ENCODE measurements around the gene DPP6. TPM values are rescaled to one million over a fixed set of nuclear protein-coding genes. Genes with fewer than 3 reads are reported as not detected.

The DPP6 gene
- total RNA-seq, 4 donors from 2014 or later, result 0.60 to 1.7 (median 1.6) TPM; not detected in 1

- WGBS, 2 donors, result 75 to 78% methylated on average over 2 of the region's 2 CpGs
- Histone ChIP-seq H3K9me3 (peaks cover 0 to 8% (median 2%) of the 10 kb centered on the region in 4 donors), H3K27ac (no peak overlapping the region), H3K36me3 (no peaks in the 10 kb centered on the region), H3K4me1 (no peaks in the 10 kb centered on the region), H3K27me3 (no peaks in the 10 kb centered on the region), H3K4me3 (no peak overlapping the region)
- TF ChIP-seq, protein P1, sequence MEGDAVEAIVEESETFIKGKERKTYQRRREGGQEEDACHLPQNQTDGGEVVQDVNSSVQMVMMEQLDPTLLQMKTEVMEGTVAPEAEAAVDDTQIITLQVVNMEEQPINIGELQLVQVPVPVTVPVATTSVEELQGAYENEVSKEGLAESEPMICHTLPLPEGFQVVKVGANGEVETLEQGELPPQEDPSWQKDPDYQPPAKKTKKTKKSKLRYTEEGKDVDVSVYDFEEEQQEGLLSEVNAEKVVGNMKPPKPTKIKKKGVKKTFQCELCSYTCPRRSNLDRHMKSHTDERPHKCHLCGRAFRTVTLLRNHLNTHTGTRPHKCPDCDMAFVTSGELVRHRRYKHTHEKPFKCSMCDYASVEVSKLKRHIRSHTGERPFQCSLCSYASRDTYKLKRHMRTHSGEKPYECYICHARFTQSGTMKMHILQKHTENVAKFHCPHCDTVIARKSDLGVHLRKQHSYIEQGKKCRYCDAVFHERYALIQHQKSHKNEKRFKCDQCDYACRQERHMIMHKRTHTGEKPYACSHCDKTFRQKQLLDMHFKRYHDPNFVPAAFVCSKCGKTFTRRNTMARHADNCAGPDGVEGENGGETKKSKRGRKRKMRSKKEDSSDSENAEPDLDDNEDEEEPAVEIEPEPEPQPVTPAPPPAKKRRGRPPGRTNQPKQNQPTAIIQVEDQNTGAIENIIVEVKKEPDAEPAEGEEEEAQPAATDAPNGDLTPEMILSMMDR (IDR thresholded peaks at IDR 0.05), result no peak
- TF ChIP-seq EP300 (IDR thresholded peaks at IDR 0.05), result no peak
- TF ChIP-seq POLR2A (IDR thresholded peaks at IDR 0.05), result no peak
- DNase-seq (ENCODE audit: low spot score in 2 of 2), result no peak
These were observed 733.7 kb downstream of the DPP6 start for GRCh38 chr7:154785898-154786297.

GRCh38 chr7:154789404-154789803 lies 737.2 kb downstream of the DPP6 start:
- no peaks in the 10 kb centered on the region for H3K4me1 ChIP-seq
- peaks cover 0 to 8% (median 2%) of the 10 kb centered on the region in 4 donors for H3K9me3 ChIP-seq
- 60 to 66% methylated on average over 6 of the region's 6 CpGs for WGBS, 2 donors
- no peaks in the 10 kb centered on the region for H3K27me3 ChIP-seq
- H3K27ac ChIP-seq, result no peak overlapping the region
- DNase-seq (ENCODE audit: low spot score in 2 of 2), result no peak
- no peak overlapping the region for H3K4me3 ChIP-seq
- no peaks in the 10 kb centered on the region for H3K36me3 ChIP-seq
- TF ChIP-seq POLR2A (IDR thresholded peaks at IDR 0.05), result no peak
- TF ChIP-seq, protein P1 (IDR thresholded peaks at IDR 0.05), result no peak
- no peak for TF ChIP-seq EP300 (IDR thresholded peaks at IDR 0.05)

DNA sequence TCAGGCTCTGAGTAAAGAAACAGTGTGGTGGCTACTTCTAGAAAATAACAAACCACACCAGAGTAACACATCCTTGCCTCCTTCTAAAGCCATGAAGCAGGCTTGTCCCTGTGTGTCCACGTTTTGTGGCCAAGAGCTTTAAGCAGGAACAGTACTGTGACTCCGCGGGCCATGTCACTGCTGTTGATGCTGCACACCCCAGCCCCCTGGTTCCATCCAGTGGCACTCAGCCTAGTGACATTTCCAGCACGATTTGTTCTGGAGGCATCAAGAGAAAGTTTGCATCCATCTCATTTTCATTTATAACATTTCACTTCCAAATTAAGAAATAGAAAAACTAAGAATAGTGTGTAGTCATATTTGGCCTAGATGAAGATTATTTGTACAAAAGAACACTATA lies 739.4 kb downstream of the DPP6 start:
- no peak overlapping the region for H3K27ac ChIP-seq
- WGBS, 2 donors, result 72 to 73% methylated on average over 4 of the region's 4 CpGs
- H3K36me3 ChIP-seq, result no peaks in the 10 kb centered on the region
- no peak for TF ChIP-seq EP300 (IDR thresholded peaks at IDR 0.05)
- TF ChIP-seq POLR2A (IDR thresholded peaks at IDR 0.05), result no peak
- TF ChIP-seq, protein P1 (IDR thresholded peaks at IDR 0.05), result no peak
- DNase-seq (ENCODE audit: low spot score in 2 of 2), result no peak
- no peak overlapping the region for H3K4me3 ChIP-seq
- H3K4me1 ChIP-seq, result no peaks in the 10 kb centered on the region
- peaks cover 0 to 4% (median 0%) of the 10 kb centered on the region in 4 donors for H3K9me3 ChIP-seq
- no peaks in the 10 kb centered on the region for H3K27me3 ChIP-seq

DNA sequence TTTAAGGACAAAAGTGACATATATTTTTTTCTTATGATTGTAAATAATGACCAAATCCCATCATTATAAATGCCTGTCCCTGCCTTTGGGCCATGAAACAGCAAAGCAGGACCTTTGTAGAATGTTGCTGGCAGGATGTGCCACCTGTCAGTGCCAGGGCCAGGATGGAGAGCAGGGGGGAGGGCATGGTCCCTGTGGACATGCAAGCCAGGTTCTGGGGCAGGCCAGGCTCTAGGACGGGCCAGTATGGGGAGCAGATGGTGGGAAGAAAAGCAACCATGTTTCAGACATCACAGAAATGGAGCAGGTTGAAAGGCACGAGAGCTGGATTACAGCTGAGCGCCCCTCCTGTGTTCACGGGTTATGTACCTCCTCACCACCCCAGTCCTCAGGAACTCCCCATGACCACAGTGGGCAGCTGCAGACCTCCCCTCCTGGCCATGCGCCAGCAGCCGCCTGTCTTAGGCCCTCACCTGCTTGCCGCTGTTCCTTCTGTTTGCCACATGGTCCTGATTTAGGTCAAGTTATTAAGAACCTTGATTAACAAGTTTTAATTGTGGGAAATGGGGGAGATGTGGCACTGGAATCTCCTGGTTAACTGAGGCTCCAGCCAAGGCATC lies 740.3 kb downstream of the DPP6 start:
- H3K27ac ChIP-seq, result no peak overlapping the region
- H3K4me3 ChIP-seq, result no peak overlapping the region
- peaks cover 0 to 4% (median 0%) of the 10 kb centered on the region in 4 donors for H3K9me3 ChIP-seq
- no peak for DNase-seq (ENCODE audit: low spot score in 2 of 2)
- 71 to 79% methylated on average over 7 of the region's 7 CpGs for WGBS, 2 donors
- H3K36me3 ChIP-seq, result no peaks in the 10 kb centered on the region
- H3K27me3 ChIP-seq, result no peaks in the 10 kb centered on the region
- TF ChIP-seq POLR2A (IDR thresholded peaks at IDR 0.05), result no peak
- no peak for TF ChIP-seq EP300 (IDR thresholded peaks at IDR 0.05)
- TF ChIP-seq, protein P1 (IDR thresholded peaks at IDR 0.05), result no peak
- H3K4me1 ChIP-seq, result no peaks in the 10 kb centered on the region

DNA sequence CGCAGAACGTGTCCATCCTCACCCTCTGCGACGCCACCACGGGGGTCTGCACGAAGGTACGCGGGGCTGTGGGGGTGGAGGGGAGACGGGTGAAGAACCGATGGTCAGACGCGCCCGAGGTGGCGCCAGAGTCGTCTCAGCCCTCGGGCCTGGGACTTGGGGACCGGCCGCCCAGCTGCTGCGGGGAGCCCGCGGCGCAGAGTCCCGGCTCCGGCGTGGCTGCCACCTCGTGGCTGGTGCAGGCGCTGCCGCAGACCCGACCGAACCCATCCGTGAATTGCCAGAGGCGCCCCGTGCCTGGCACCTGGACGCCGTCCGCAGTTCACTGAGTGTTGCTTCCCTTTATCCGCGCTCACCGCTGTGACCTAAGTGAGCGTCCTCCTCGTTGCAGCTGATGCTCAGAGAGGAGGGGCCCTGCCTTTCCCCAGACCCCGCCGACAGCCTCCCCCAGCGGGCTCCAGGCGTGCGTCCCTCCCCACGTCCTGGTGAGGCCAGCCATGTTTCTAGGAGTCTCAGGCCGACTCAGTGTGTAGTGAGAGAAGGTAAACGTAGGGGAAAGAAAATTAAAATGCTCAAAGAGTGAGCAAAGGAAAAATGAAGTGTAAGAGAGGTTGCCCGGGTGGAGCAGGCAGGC lies 742.1 kb downstream of the DPP6 start:
- no peaks in the 10 kb centered on the region for H3K4me1 ChIP-seq
- H3K27ac ChIP-seq, result no peak overlapping the region
- 21 to 26% methylated on average over 34 to 46 of the region's 50 CpGs for WGBS, 2 donors
- H3K4me3 ChIP-seq, result no peak overlapping the region
- no peak for TF ChIP-seq POLR2A (IDR thresholded peaks at IDR 0.05)
- TF ChIP-seq EP300 (IDR thresholded peaks at IDR 0.05), result no peak
- TF ChIP-seq, protein P1 (IDR thresholded peaks at IDR 0.05), result no peak
- no peaks in the 10 kb centered on the region for H3K36me3 ChIP-seq
- no peak for DNase-seq (ENCODE audit: low spot score in 2 of 2)
- no peaks in the 10 kb centered on the region for H3K27me3 ChIP-seq
- H3K9me3 ChIP-seq, result no peaks in the 10 kb centered on the region

Measured in tibial nerve (tissue), 4 donors.